Measurements from ENCODE around the gene TMEM88. TPM values are rescaled to one million over a fixed set of nuclear protein-coding genes. Genes with fewer than 3 reads are reported as not detected.
A peak's percentile ranks its signal among the peaks of the same experiment; 100 is the strongest.

Gene TMEM88
- total and polyA plus RNA-seq, 2 of the 13 experiments (the other 11 are each of a cell fraction or from before 2014, with no cell fraction given), result 0.31 to 0.66 TPM

GRCh38 chr17:7834957-7835813 lies 19.7 kb upstream of the TMEM88 start (continued):
- TF ChIP-seq, protein P1, sequence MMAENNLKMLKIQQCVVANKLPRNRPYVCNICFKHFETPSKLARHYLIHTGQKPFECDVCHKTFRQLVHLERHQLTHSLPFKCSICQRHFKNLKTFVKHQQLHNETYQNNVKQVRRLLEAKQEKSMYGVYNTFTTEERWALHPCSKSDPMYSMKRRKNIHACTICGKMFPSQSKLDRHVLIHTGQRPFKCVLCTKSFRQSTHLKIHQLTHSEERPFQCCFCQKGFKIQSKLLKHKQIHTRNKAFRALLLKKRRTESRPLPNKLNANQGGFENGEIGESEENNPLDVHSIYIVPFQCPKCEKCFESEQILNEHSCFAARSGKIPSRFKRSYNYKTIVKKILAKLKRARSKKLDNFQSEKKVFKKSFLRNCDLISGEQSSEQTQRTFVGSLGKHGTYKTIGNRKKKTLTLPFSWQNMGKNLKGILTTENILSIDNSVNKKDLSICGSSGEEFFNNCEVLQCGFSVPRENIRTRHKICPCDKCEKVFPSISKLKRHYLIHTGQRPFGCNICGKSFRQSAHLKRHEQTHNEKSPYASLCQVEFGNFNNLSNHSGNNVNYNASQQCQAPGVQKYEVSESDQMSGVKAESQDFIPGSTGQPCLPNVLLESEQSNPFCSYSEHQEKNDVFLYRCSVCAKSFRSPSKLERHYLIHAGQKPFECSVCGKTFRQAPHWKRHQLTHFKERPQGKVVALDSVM (CRISPR knock-in tag; IDR thresholded peaks at IDR 0.05), result no peak
- TF ChIP-seq ZNF253 (CRISPR knock-in tag; IDR thresholded peaks at IDR 0.05; ENCODE audit: borderline replicate concordance) (no peak), ZC3H4 (CRISPR knock-in tag; IDR thresholded peaks at IDR 0.05; ENCODE audit: borderline replicate concordance) (no peak), ZMYM3 (CRISPR knock-in tag; IDR thresholded peaks at IDR 0.05) (no peak), NR2F1 (CRISPR knock-in tag; IDR thresholded peaks at IDR 0.05) (peak in 1 of 2 experiments; percentile 31; a peak in 1 of 4 replicates), MAZ (IDR thresholded peaks at IDR 0.05; ENCODE audit: borderline replicate concordance, low read depth, low read length) (peak; percentile 87), MAZ (CRISPR knock-in tag; IDR thresholded peaks at IDR 0.05; ENCODE audit: low read depth) (peak; percentile 88), CENPBD1 (CRISPR knock-in tag; IDR thresholded peaks at IDR 0.05; ENCODE audit: borderline replicate concordance, low read depth) (no peak; the same call in 1 of the 2 replicates), MEF2D (CRISPR knock-in tag; IDR thresholded peaks at IDR 0.05) (peak; percentile 49; the same call in 1 of the 2 replicates), JDP2 (CRISPR knock-in tag; IDR thresholded peaks at IDR 0.05; ENCODE audit: borderline replicate concordance) (no peak), ZNF501 (CRISPR knock-in tag; IDR thresholded peaks at IDR 0.05) (no peak), MTA3 (CRISPR knock-in tag; IDR thresholded peaks at IDR 0.05) (no peak), MLLT10 (CRISPR knock-in tag; IDR thresholded peaks at IDR 0.05) (no peak), POLR2G (IDR thresholded peaks at IDR 0.05; ENCODE audit: low read depth, low read length) (no peak; the same call in 1 of the 2 replicates), IKZF4 (CRISPR knock-in tag; IDR thresholded peaks at IDR 0.05; ENCODE audit: borderline replicate concordance, low read depth, not compliant biosample characterization) (no peak), ZNF383 (CRISPR knock-in tag; IDR thresholded peaks at IDR 0.05; ENCODE audit: borderline replicate concordance) (no peak), GMEB1 (CRISPR knock-in tag; IDR thresholded peaks at IDR 0.05; ENCODE audit: borderline replicate concordance) (no peak), MTF2 (CRISPR knock-in tag; IDR thresholded peaks at IDR 0.05; ENCODE audit: borderline replicate concordance) (no peak), TCF7L2 (IDR thresholded peaks at IDR 0.05; ENCODE audit: low read depth, low read length) (no peak), ISL2 (CRISPR knock-in tag; IDR thresholded peaks at IDR 0.05) (no peak), ZNF550 (CRISPR knock-in tag; IDR thresholded peaks at IDR 0.05; ENCODE audit: borderline replicate concordance) (no peak), IKZF1 (IDR thresholded peaks at IDR 0.05) (no peak), FOXK2 (IDR thresholded peaks at IDR 0.05) (no peak), ZNF850 (CRISPR knock-in tag; conservative IDR thresholded peaks at IDR 0.05) (no peak), ZKSCAN8 (CRISPR knock-in tag; IDR thresholded peaks at IDR 0.05; ENCODE audit: borderline replicate concordance) (no peak)
- TF ChIP-seq, protein P2, sequence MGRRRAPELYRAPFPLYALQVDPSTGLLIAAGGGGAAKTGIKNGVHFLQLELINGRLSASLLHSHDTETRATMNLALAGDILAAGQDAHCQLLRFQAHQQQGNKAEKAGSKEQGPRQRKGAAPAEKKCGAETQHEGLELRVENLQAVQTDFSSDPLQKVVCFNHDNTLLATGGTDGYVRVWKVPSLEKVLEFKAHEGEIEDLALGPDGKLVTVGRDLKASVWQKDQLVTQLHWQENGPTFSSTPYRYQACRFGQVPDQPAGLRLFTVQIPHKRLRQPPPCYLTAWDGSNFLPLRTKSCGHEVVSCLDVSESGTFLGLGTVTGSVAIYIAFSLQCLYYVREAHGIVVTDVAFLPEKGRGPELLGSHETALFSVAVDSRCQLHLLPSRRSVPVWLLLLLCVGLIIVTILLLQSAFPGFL (CRISPR knock-in tag; IDR thresholded peaks at IDR 0.05), result no peak

All from HepG2 (cell line).